Psoas muscle (tissue), 8 donors: ENCODE results near the gene ZNF225. TPM values are rescaled to one million over a fixed set of nuclear protein-coding genes. Genes with fewer than 3 reads are reported as not detected.
A peak's percentile ranks its signal among the peaks of the same experiment; 100 is the strongest.

ENCODE experiments used
- ATAC-seq, 4 donors: fragments of 200-7000 bp; cut with Tn5 transposase; one replicate each; pipeline ENCODE4 v1.9.1; 2020; ENCODE audit warnings: moderate library complexity in 3 of 4, mild to moderate bottlenecking in 2 of 4
- DNase-seq, 2 donors: peaks; one replicate each; pipeline ENCODE4 v3.0.0-alpha.2; 2020
- H3K27ac ChIP-seq: fragments of 200-600 bp; one replicate; pipeline ENCODE4 v1.8.0; 2022
- H3K27me3 ChIP-seq, 3 donors: fragments of 200-600 bp in 1 of 3; one replicate each; pipeline versions ENCODE4 v1.6.1 to v1.8.0; 2013 to 2022; ENCODE audit warnings: low read length in 2 of 3, mild to moderate bottlenecking in 2 of 3, moderate library complexity in 1 of 3; ENCODE audit not compliant: insufficient read depth in 3 of 3
- H3K36me3 ChIP-seq, 2 donors: fragments of 200-600 bp in 1 of 2; one replicate each; pipeline versions ENCODE4 v1.6.1 to v1.8.0; 2013 to 2022; ENCODE audit warnings: low read depth in 1 of 2, mild to moderate bottlenecking in 1 of 2, moderate library complexity in 1 of 2; ENCODE audit not compliant: insufficient read depth in 1 of 2
- H3K4me1 ChIP-seq: fragments of 200-600 bp; one replicate; pipeline ENCODE4 v1.8.0; 2022
- H3K4me3 ChIP-seq: fragments of 200-600 bp; one replicate; pipeline ENCODE4 v1.8.0; 2022; ENCODE audit warnings: mild to moderate bottlenecking
- H3K9me3 ChIP-seq: fragments of 200-600 bp; one replicate; pipeline ENCODE4 v1.8.0; 2022
- CTCF ChIP-seq: fragments of 200-600 bp; IDR thresholded peaks from one replicate; pipeline ENCODE4 v1.8.0; 2022; ENCODE audit warnings: antibody characterized with exemption
- WGBS, 3 donors: extraction: QIAGEN DNeasy Blood & Tissue Kit; methylation state at CpG; one replicate each; pipeline versions ENCODE4 v1.1.6 to v1.1.7; 2013; 5-methylcytosine and 5-hydroxymethylcytosine counted together
- intact Hi-C, 2 donors: fragments of 100-400 bp; cut with DNase I; formaldehyde crosslinking; loops; one replicate each; pipeline versions ENCODE4 v1.11.0 to v1.14.2; 2022
- polyA plus RNA-seq, 3 donors: library from polyadenylated mRNA; stranded (reverse); fragments of 200-250 nt; gene quantifications; one replicate each; pipeline ENCODE4 v1.2.3, GENCODE V29; 2013
- total RNA-seq, 4 donors: library from RNA; stranded (reverse); fragmentation: NEBNext Ultra II Directional in 2 of 4; extraction: Animal tissue kit (Norgen Biotek cat#: 25700) in 2 of 4; gene quantifications; one replicate each; pipeline versions ENCODE4 v1.2.1 to v1.2.4, GENCODE V29; 2021 to 2023
- donor health status: healthy with polysubstance abuse.
- donor health status: DM: no; HTN: no; CAD: no; lungs with moderate emphysema.
- donor health status: Bipolar disorder and iron deficiency.
- donor health status: healthy.
- donor health status: DM: yes; HTN: yes; CAD: no.
- donor health status: DM: no; HTN: no; CAD: no.
- donor health status: DM: no; HTN: no; CAD: no.
- donor health status: DM: yes; HTN: yes; CAD: no.

The ZNF225 gene
- total and polyA plus RNA-seq, 7 donors, result 0.46 to 2.9 (median 1.3) TPM

- peaks cover 22 to 59% of the 10 kb centered on the region in 2 donors for H3K36me3 ChIP-seq
- peaks cover 85% of the 10 kb centered on the region for H3K9me3 ChIP-seq
- intact Hi-C loops, result no loop called here
- H3K4me1 ChIP-seq, result peaks cover 7% of the 10 kb centered on the region
- no peak overlapping the region for H3K4me3 ChIP-seq
- H3K27me3 ChIP-seq, result no peaks in the 10 kb centered on the region
- WGBS, 3 donors, result 92 to 97% (median 95%) methylated on average over 3 of the region's 3 CpGs
- no peak overlapping the region for H3K27ac ChIP-seq
- DNase-seq, result no peak
- no peak for TF ChIP-seq CTCF
- ATAC-seq, result no peak
Measured at GRCh38 chr19:44107751-44108150, 5.4 kb upstream of the ZNF225 start.

DNA sequence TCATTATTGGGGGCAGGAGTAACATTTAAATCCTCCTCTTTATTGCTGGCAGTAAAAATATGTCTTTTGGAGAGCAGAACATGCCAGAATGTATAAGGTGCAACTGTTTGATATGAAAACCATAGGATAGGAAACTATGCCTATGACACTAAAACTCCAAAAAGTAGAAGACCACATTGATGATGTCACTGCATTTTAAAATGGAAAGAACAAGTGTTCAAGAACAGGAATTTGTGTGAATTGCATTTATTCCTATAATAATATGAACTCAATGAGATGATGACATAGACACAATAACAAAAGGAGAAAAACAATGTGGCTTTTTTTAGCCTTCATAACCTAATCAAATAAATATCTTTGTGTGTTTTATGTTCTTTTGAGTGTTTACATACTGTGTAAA, 3.7 kb upstream of the ZNF225 start:
- peaks cover 14% of the 10 kb centered on the region for H3K4me1 ChIP-seq
- no peak overlapping the region for H3K27ac ChIP-seq
- H3K36me3 ChIP-seq, result peaks cover 14 to 42% of the 10 kb centered on the region in 2 donors
- no peak overlapping the region for H3K4me3 ChIP-seq
- DNase-seq (no peak), ATAC-seq (no peak)
- intact Hi-C loops, result no loop called here
- H3K9me3 ChIP-seq, result peaks cover 71% of the 10 kb centered on the region
- H3K27me3 ChIP-seq, result no peaks in the 10 kb centered on the region
- TF ChIP-seq CTCF, result no peak

DNA sequence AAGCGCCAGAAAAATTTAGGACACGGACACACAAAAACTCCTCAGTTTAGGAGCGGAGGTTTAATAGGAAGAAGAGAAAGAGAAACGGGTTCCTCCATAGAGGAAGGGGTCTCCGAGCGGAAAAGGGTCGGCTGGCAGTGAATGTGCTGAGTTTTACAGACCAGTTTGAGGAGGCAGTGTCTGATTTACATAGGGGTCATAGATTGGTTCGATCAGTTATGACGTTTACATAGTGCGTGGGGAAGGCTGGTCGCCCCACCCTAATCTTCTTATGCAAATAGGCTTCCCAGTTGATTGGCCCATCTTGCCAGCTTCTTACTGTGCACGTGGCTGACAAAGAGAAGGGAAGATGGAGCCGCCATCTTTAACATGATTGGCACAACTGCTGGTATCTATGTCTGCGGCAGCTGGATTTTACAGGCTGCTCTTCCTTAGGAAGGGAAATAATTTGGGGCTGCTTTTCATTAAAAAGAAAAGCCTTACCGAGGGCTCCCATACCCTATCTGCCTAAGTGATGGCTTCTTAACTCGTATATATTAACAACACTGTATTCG, 1.2 kb upstream of the ZNF225 start:
- Histone ChIP-seq H3K4me1 (peaks cover 15% of the 10 kb centered on the region), H3K4me3 (peak overlapping the region; percentile 93), H3K9me3 (peaks cover 53% of the 10 kb centered on the region), H3K27ac (no peak overlapping the region), H3K36me3 (peaks cover 12 to 33% of the 10 kb centered on the region in 2 donors), H3K27me3 (no peaks in the 10 kb centered on the region)
- ATAC-seq (no peak), DNase-seq (no peak)
- intact Hi-C loops, result loop anchor here (2.0 to 10.0 kb wide), 5 partner anchors 17 to 243 kb away; partner anchors contain the start of genes ZNF224 (in 2 of the 2), ZNF112 (in 1 of the 2), ZNF223 (in 1 of the 2) and ZNF226 (in 1 of the 2)
- TF ChIP-seq CTCF, result no peak
- 13 to 16% (median 14%) methylated on average over 17 of the region's 17 CpGs for WGBS, 3 donors

GRCh38 chr19:44112802-44113137, 429 bp upstream of the ZNF225 start:
- 0% methylated on average over 11 of the region's 11 CpGs for WGBS, 3 donors
- H3K27me3 ChIP-seq, result no peaks in the 10 kb centered on the region

More at GRCh38 chr19:44112802-44113137, 429 bp upstream of the ZNF225 start:
- H3K27ac ChIP-seq, result peak overlapping the region; percentile 88
- peaks cover 45% of the 10 kb centered on the region for H3K9me3 ChIP-seq
- H3K4me1 ChIP-seq, result peaks cover 15% of the 10 kb centered on the region
- ATAC-seq (peak in 2 of 4 donors; percentile 4 to 17), DNase-seq (no peak)
- intact Hi-C loops, result loop anchor here (2.0 to 10.0 kb wide), 5 partner anchors 18 to 242 kb away; partner anchors contain the start of genes ZNF112 (in 1 of the 2), ZNF223 (in 1 of the 2), ZNF224 (in 1 of the 2) and ZNF226 (in 1 of the 2)
- peaks cover 5 to 33% of the 10 kb centered on the region in 2 donors for H3K36me3 ChIP-seq
- TF ChIP-seq CTCF, result no peak
- H3K4me3 ChIP-seq, result peak overlapping the region; percentile 93
